Endothelial cell of umbilical vein (primary cell): ENCODE measurements around the gene C21orf58. TPM values are rescaled to one million over a fixed set of nuclear protein-coding genes. Genes with fewer than 3 reads are reported as not detected.
A peak's percentile ranks its signal among the peaks of the same experiment; 100 is the strongest.

Experiments
- BruUV-seq: library from RNA; stranded (reverse); fragments of 400-500 nt; replicated peaks from 2 replicates; lab custom pipeline; 2021; lab: Mats Ljungman, UMichigan
- CTCF ChIA-PET: fragments of 300-600, 350-600 bp; sonication (Branson Sonifier 250); formaldehyde crosslinking; loops from one replicate; lab custom pipeline; 2021; ENCODE audit warnings: antibody characterized with exemption, inconsistent platforms; lab: Charles Lee
- POLR2A ChIA-PET: fragments of 300-600, 350-600 bp; sonication (Branson Sonifier 250); formaldehyde crosslinking; loops from one replicate; lab custom pipeline; 2021; ENCODE audit warnings: antibody characterized with exemption, inconsistent platforms; lab: Charles Lee
- DNase-seq: peaks from one replicate; pipeline ENCODE4 v3.0.0-alpha.2; 2011; ENCODE audit warnings: low read depth, low spot score
- FAIRE-seq: peaks from 2 replicates; lab custom pipeline; 2011; peaks lifted over from hg19 to GRCh38; lab: Jason Lieb, UNC
- H2AFZ ChIP-seq: 2 replicates; pipeline ENCODE4 v1.6.0; 2012; ENCODE audit warnings: low read depth, low read length, control low read depth, inconsistent platforms
- H3K27ac ChIP-seq: 2 replicates; pipeline ENCODE4 v1.5.1; 2011; ENCODE audit warnings: low read depth, mild to moderate bottlenecking, control low read depth, low read length, moderate library complexity; ENCODE audit not compliant: insufficient read depth
- H3K27me3 ChIP-seq, 2 experiments: 2 replicates each; pipeline versions ENCODE4 v1.6.0 to v1.6.1; 2011; ENCODE audit warnings: low read length in 2 of 2, mixed read lengths in 1 of 2; ENCODE audit not compliant: control insufficient read depth in 2 of 2, insufficient read depth in 2 of 2
- H3K36me3 ChIP-seq, 2 experiments: 2 replicates in 1 of 2; 3 replicates in 1 of 2; pipeline ENCODE4 v1.5.1; 2011; ENCODE audit warnings: low read length in 2 of 2, mild to moderate bottlenecking in 1 of 2, moderate library complexity in 1 of 2; ENCODE audit not compliant: control insufficient read depth in 2 of 2, insufficient read depth in 2 of 2; ENCODE audit errors: extremely low read depth in 1 of 2
- H3K4me1 ChIP-seq: 3 replicates; pipeline ENCODE4 v1.5.1; 2011; ENCODE audit warnings: mild to moderate bottlenecking, low read length; ENCODE audit not compliant: control insufficient read depth, insufficient read depth; ENCODE audit errors: extremely low read depth
- H3K4me2 ChIP-seq: 2 replicates; pipeline ENCODE4 v1.6.1; 2011; ENCODE audit warnings: low read length, control low read depth, mixed read lengths; ENCODE audit not compliant: insufficient read depth
- H3K4me3 ChIP-seq, 3 experiments: fragments of 200-600 bp in 1 of 3; sonication (generic), shearing (Covaris generic) in 1 of 3; replicated peaks in 1 of 3; 2 replicates each; pipeline ENCODE4 v1.5.1; 2011 to 2016; ENCODE audit warnings: control low read depth in 3 of 3, low read length in 3 of 3, mild to moderate bottlenecking in 2 of 3, inconsistent platforms in 1 of 3, low read depth in 1 of 3, moderate library complexity in 1 of 3; ENCODE audit not compliant: insufficient read depth in 1 of 3
- H3K79me2 ChIP-seq: 2 replicates; pipeline ENCODE4 v1.6.0; 2012; ENCODE audit warnings: low read length, inconsistent platforms; ENCODE audit not compliant: control insufficient read depth, insufficient read depth
- H3K9ac ChIP-seq: replicated peaks from 2 replicates; pipeline ENCODE3; 2011; ENCODE audit warnings: low read length, control low read depth; ENCODE audit not compliant: insufficient read depth; ENCODE audit errors: extremely low read depth
- H3K9me1 ChIP-seq: replicated peaks from 3 replicates; pipeline ENCODE4 v1.6.0; 2011; ENCODE audit warnings: mild to moderate bottlenecking, low read length; ENCODE audit not compliant: control insufficient read depth, insufficient read depth; ENCODE audit errors: extremely low read depth
- H3K9me3 ChIP-seq: replicated peaks from 2 replicates; pipeline ENCODE4 v1.5.1; 2012; ENCODE audit warnings: low read length, inconsistent platforms; ENCODE audit not compliant: control insufficient read depth, insufficient read depth
- H4K20me1 ChIP-seq: replicated peaks from 2 replicates; pipeline ENCODE3; 2011; ENCODE audit warnings: mild to moderate bottlenecking, low read length; ENCODE audit not compliant: control insufficient read depth, insufficient read depth; ENCODE audit errors: extremely low read depth
- CTCF ChIP-seq, 2 donors: IDR thresholded peaks; 1 replicate in 1 of 2; 2 replicates in 1 of 2; pipeline ENCODE4 v1.5.1; 2011; ENCODE audit warnings: low read length in 2 of 2, mild to moderate bottlenecking in 2 of 2, moderate library complexity in 2 of 2, control low read depth in 1 of 2, inconsistent platforms in 1 of 2, low read depth in 1 of 2; ENCODE audit not compliant: insufficient read depth in 1 of 2; ENCODE audit errors: extremely low read depth in 1 of 2
- EZH2 ChIP-seq: IDR thresholded peaks from 2 replicates; pipeline ENCODE4 v1.6.1; 2012; ENCODE audit warnings: borderline replicate concordance, low read depth, mild to moderate bottlenecking, moderate library complexity, low read length, inconsistent platforms; ENCODE audit not compliant: severe bottlenecking
- FOS ChIP-seq: IDR thresholded peaks from 2 replicates; pipeline ENCODE4 v1.6.1; 2011; ENCODE audit warnings: mild to moderate bottlenecking, low read length, moderate library complexity, borderline replicate concordance; ENCODE audit not compliant: insufficient read depth
- GATA2 ChIP-seq: IDR thresholded peaks from 2 replicates; pipeline ENCODE4 v1.7.0; 2011; ENCODE audit warnings: low read depth, mild to moderate bottlenecking, moderate library complexity, mixed read lengths, low read length; ENCODE audit not compliant: insufficient read length, insufficient read depth
- JUN ChIP-seq: IDR thresholded peaks from 2 replicates; pipeline ENCODE4 v1.6.1; 2011; ENCODE audit warnings: borderline replicate concordance, low read depth; ENCODE audit not compliant: insufficient read length, insufficient read depth
- MAX ChIP-seq: IDR thresholded peaks from 2 replicates; pipeline ENCODE4 v1.6.1; 2011; ENCODE audit not compliant: insufficient read depth, insufficient read length
- MYC ChIP-seq: IDR thresholded peaks from one replicate; pipeline ENCODE4 v1.6.1; 2011; ENCODE audit warnings: mild to moderate bottlenecking, low read depth, low read length
- POLR2A ChIP-seq: IDR thresholded peaks from 2 replicates; pipeline ENCODE4 v1.6.1; 2012; ENCODE audit warnings: low read depth, mild to moderate bottlenecking, control low read depth, low read length
- POLR2AphosphoS5 ChIP-seq: IDR thresholded peaks from 2 replicates; pipeline ENCODE4 v1.6.1; 2012; ENCODE audit warnings: low read depth, mild to moderate bottlenecking, control low read depth, low read length, moderate library complexity; ENCODE audit not compliant: insufficient read depth
- dilution Hi-C: fragments of 300-500 bp; cut with MboI; formaldehyde crosslinking; loops from one replicate; pipeline ENCODE4 v1.15.0; 2019; ENCODE audit warnings: low sequenced_read_pairs; ENCODE audit not compliant: extremely low pct_ligation_motif_present
- intact Hi-C: fragments of 100-400 bp; cut with micrococcal nuclease; formaldehyde crosslinking; loops from one replicate; pipeline ENCODE4 v1.10.0; 2022
- polyA plus RNA-seq, 4 experiments: library from polyadenylated mRNA; depleted of rRNA in 3 of 4; stranded (reverse) in 3 of 4; unstranded in 1 of 4; fragments of >200 nt; gene quantifications; 2 replicates each; pipeline versions ENCODE4 v1.2.1 to v1.2.3, GENCODE V29; 2011 to 2012; ENCODE audit warnings: missing spikeins in 1 of 4
- total RNA-seq: library from RNA; stranded (reverse); gene quantifications from 2 replicates; pipeline ENCODE4 v1.2.3, GENCODE V29; 2021

Gene C21orf58
- total and polyA plus RNA-seq, 2 donors (not counting 3 experiments of a cell fraction or from before 2014, with no cell fraction given), result 6.0 to 24.3 TPM

- FAIRE-seq, result peak; percentile 46
- dilution Hi-C loops (no loop called here), intact Hi-C loops (no loop called here)
- no TSS peak for BruUV-seq
- Histone ChIP-seq H3K36me3 (no peaks in the 10 kb centered on the region), H3K27me3 (no peaks in the 10 kb centered on the region), H3K4me3 (no peak overlapping the region), H3K9ac (no peak overlapping the region), H3K4me1 (peaks cover 19% of the 10 kb centered on the region), H3K9me1 (no peaks in the 10 kb centered on the region), H3K79me2 (peaks cover 35% of the 10 kb centered on the region), H3K4me2 (no peak overlapping the region), H2AFZ (no peak overlapping the region), H3K27ac (no peak overlapping the region), H3K9me3 (no peaks in the 10 kb centered on the region), H4K20me1 (no peaks in the 10 kb centered on the region)
- no peak for DNase-seq
- POLR2A ChIA-PET, result no interaction called here
- CTCF ChIA-PET, result no interaction called here
- TF ChIP-seq GATA2, result no peak
- TF ChIP-seq MAX, result no peak
- no peak for TF ChIP-seq EZH2
- no peak for TF ChIP-seq POLR2A
- no peak for TF ChIP-seq MYC
- no peak for TF ChIP-seq CTCF (IDR thresholded peaks at IDR 0.05; ENCODE audit: extremely low read depth in 1 of 2, insufficient read depth in 1 of 2, low read depth in 1 of 2, low read length in 2 of 2)
- TF ChIP-seq POLR2AphosphoS5, result no peak
- no peak for TF ChIP-seq JUN
- TF ChIP-seq FOS, result no peak
These were observed 4.5 kb downstream of the C21orf58 start for GRCh38 chr21:46319186-46319585.
